Activated naive CD8-positive, alpha-beta T cell treated with anti-CD3 and anti-CD28 coated beads for 36 hours (primary cell): Measurements from ENCODE around the gene CPSF7. TPM values are rescaled to one million over a fixed set of nuclear protein-coding genes. Genes with fewer than 3 reads are reported as not detected.

Experiments
- DNase-seq: peaks from one replicate; pipeline ENCODE4 v3.0.0; 2021
- H3K27ac Mint-ChIP-seq: one replicate; pipeline ENCODE4 v1.8.0; 2022; ENCODE audit warnings: mild to moderate bottlenecking, moderate library complexity, mixed read lengths
- H3K27me3 Mint-ChIP-seq: one replicate; pipeline ENCODE4 v1.8.0; 2022; ENCODE audit warnings: mild to moderate bottlenecking, mixed read lengths
- H3K36me3 Mint-ChIP-seq: one replicate; pipeline ENCODE4 v1.8.0; 2021; ENCODE audit warnings: mild to moderate bottlenecking, mixed read lengths
- H3K4me1 Mint-ChIP-seq: one replicate; pipeline ENCODE4 v1.8.0; 2021; ENCODE audit warnings: mixed read lengths
- H3K4me3 Mint-ChIP-seq: one replicate; pipeline ENCODE4 v1.8.0; 2022; ENCODE audit warnings: mild to moderate bottlenecking, moderate library complexity, mixed read lengths
- H3K9me3 Mint-ChIP-seq: one replicate; pipeline ENCODE4 v1.8.0; 2022; ENCODE audit warnings: mixed read lengths
- total RNA-seq, 2 experiments: library from RNA; stranded (reverse); gene quantifications; one replicate each; pipeline ENCODE4 v1.2.3, GENCODE V29; 2021

CPSF7 gene
- total RNA-seq, 2 experiments from 2014 or later: 123 to 139 TPM

DNA sequence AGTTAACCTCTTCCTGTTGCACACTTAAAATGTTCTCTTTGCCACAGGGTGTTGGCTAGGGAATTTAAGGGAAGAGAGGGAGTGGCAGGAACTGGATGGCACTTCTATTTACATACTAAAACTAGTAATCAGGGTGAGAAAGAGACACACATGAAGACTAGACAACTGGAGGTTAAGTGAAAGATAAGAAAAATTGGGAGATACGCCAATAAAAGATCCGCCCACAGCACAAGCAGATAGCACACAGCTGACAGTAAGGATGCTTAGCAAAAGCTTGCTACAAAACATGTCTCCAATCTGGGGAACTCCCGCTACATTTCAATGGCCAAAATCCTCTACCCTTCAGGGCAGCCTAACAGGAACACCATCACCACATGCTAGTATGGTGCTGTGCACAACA, 12.8 kb downstream of the CPSF7 start:
- DNase-seq: no peak
- peaks cover 37% of the 10 kb centered on the region for H3K4me1 Mint-ChIP-seq
- no peaks in the 10 kb centered on the region for H3K27me3 Mint-ChIP-seq
- H3K36me3 Mint-ChIP-seq: peaks cover 44% of the 10 kb centered on the region
- H3K9me3 Mint-ChIP-seq: no peaks in the 10 kb centered on the region
- peak overlapping the region; percentile 13 for H3K27ac Mint-ChIP-seq
- H3K4me3 Mint-ChIP-seq: no peak overlapping the region

- H3K36me3 Mint-ChIP-seq: peaks cover 47% of the 10 kb centered on the region
- peak overlapping the region; percentile 27 for H3K27ac Mint-ChIP-seq
- H3K9me3 Mint-ChIP-seq: no peaks in the 10 kb centered on the region
- no peak overlapping the region for H3K4me3 Mint-ChIP-seq
- H3K27me3 Mint-ChIP-seq: no peaks in the 10 kb centered on the region
- peaks cover 29% of the 10 kb centered on the region for H3K4me1 Mint-ChIP-seq
- no peak for DNase-seq
Measured at GRCh38 chr11:61415381-61415780, 14.4 kb downstream of the CPSF7 start.

GRCh38 chr11:61414547-61414946, 15.2 kb downstream of the CPSF7 start:
- H3K9me3 Mint-ChIP-seq: no peaks in the 10 kb centered on the region
- H3K4me3 Mint-ChIP-seq: no peak overlapping the region
- DNase-seq: no peak
- H3K4me1 Mint-ChIP-seq: peaks cover 25% of the 10 kb centered on the region
- no peaks in the 10 kb centered on the region for H3K27me3 Mint-ChIP-seq
- H3K36me3 Mint-ChIP-seq: peaks cover 45% of the 10 kb centered on the region
- H3K27ac Mint-ChIP-seq: peak overlapping the region; percentile 60

GRCh38 chr11:61413496-61413895, 16.3 kb downstream of the CPSF7 start:
- Mint-ChIP-seq H3K27ac (peak overlapping the region; percentile 9), H3K9me3 (no peaks in the 10 kb centered on the region), H3K36me3 (peaks cover 44% of the 10 kb centered on the region), H3K27me3 (no peaks in the 10 kb centered on the region), H3K4me1 (peaks cover 18% of the 10 kb centered on the region), H3K4me3 (no peak overlapping the region)
- no peak for DNase-seq

- peaks cover 44% of the 10 kb centered on the region for H3K36me3 Mint-ChIP-seq
- H3K4me1 Mint-ChIP-seq: peaks cover 12% of the 10 kb centered on the region
- H3K27me3 Mint-ChIP-seq: no peaks in the 10 kb centered on the region
- no peak for DNase-seq
- no peak overlapping the region for H3K4me3 Mint-ChIP-seq
- H3K27ac Mint-ChIP-seq: no peak overlapping the region
- H3K9me3 Mint-ChIP-seq: no peaks in the 10 kb centered on the region
Measured at GRCh38 chr11:61411589-61411988, 18.2 kb downstream of the CPSF7 start.

DNA sequence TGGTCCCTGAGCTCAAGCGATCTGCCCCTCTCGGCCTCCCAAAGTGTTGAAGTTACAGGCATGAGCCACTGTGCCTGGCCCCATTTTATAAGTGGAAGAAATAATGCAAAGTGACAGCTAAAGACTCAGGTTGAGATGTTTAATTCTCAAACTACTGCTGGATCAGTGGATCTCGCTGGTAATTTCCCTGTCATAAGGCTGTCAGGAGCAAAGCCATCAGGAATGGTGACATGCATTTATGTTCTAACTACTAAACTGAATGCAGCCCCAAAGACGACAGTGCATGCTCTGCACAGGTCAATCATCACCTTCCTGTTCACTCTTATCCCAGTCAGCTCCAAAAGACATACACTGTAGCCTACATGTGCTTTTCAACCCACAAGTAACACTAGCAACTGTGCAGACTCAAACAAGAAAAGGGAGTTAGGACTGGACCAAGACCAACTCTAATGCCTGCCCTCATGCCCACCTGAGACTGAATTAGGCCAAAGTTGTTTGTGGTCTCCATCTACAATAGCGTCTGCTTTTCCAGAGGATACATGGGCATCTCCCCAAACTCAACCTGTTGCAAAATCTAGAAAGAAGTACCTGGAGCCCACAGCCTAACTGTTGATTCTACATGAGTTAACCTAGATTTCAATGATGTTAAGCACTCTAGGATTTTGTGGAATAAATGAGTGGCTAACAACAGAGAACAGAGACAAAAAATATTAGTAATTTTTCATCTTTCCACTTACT, 22.6 kb downstream of the CPSF7 start:
- no peak for DNase-seq
- Mint-ChIP-seq H3K36me3 (peaks cover 37% of the 10 kb centered on the region), H3K4me1 (peaks cover 1% of the 10 kb centered on the region), H3K27me3 (no peaks in the 10 kb centered on the region), H3K4me3 (no peak overlapping the region), H3K9me3 (no peaks in the 10 kb centered on the region), H3K27ac (peak overlapping the region; percentile 35)

DNA sequence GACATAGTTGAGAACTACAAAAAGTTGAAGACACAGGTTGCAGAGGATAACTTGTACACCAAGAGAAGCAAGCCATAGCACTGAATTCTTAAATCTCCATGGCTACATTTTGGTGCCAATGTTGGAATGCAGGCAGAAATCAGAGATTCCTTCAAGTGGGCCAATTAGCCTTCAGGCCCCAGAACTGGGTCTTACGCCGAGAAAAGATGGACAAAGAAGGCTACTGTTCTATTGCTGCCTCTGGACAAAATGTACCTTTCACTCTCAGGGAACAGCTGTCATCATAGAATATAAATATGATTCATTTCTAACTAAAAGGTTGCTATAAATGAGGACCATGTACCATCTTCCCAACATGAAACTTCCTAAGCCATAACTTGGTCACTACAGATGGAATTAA, 23.7 kb downstream of the CPSF7 start:
- H3K9me3 Mint-ChIP-seq: no peaks in the 10 kb centered on the region
- H3K27ac Mint-ChIP-seq: no peak overlapping the region
- H3K4me3 Mint-ChIP-seq: no peak overlapping the region
- no peak for DNase-seq
- peaks cover 32% of the 10 kb centered on the region for H3K36me3 Mint-ChIP-seq
- peaks cover 1% of the 10 kb centered on the region for H3K4me1 Mint-ChIP-seq
- no peaks in the 10 kb centered on the region for H3K27me3 Mint-ChIP-seq

GRCh38 chr11:61404641-61405040, 25.1 kb downstream of the CPSF7 start:
- Mint-ChIP-seq H3K9me3 (no peaks in the 10 kb centered on the region), H3K36me3 (peaks cover 24% of the 10 kb centered on the region), H3K4me3 (no peak overlapping the region), H3K27ac (peak overlapping the region; percentile 62), H3K4me1 (peaks cover 1% of the 10 kb centered on the region), H3K27me3 (no peaks in the 10 kb centered on the region)
- DNase-seq: no peak

GRCh38 chr11:61404103-61404502, 25.7 kb downstream of the CPSF7 start:
- peaks cover 24% of the 10 kb centered on the region for H3K36me3 Mint-ChIP-seq
- no peak for DNase-seq
- peak overlapping the region; percentile 45 for H3K27ac Mint-ChIP-seq
- H3K27me3 Mint-ChIP-seq: no peaks in the 10 kb centered on the region
- no peak overlapping the region for H3K4me3 Mint-ChIP-seq
- no peaks in the 10 kb centered on the region for H3K9me3 Mint-ChIP-seq
- H3K4me1 Mint-ChIP-seq: peaks cover 1% of the 10 kb centered on the region

DNA sequence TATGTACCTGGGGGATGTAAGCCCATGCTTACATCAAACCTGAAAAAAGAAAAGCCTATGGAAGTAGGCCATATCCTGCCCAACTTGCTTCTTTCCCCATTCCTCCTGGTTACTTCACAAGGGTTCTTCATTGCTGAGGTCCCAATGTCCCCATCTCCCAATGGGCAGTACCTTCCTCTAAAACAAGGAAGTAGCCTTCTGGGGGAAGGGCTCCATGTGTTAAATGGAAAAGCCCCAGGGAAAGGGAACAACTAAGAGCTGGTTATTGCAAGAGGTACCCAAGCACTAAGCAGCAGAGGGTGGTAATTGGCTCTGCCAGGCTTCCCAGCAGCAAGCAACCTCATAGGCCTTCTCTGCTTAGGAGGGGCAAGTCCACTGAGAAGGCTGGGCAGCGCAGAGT, 26.1 kb downstream of the CPSF7 start:
- Mint-ChIP-seq H3K27ac (peak overlapping the region; percentile 45), H3K4me3 (no peak overlapping the region), H3K9me3 (no peaks in the 10 kb centered on the region), H3K36me3 (peaks cover 24% of the 10 kb centered on the region), H3K27me3 (no peaks in the 10 kb centered on the region), H3K4me1 (peaks cover 1% of the 10 kb centered on the region)
- DNase-seq: no peak

GRCh38 chr11:61401573-61401972, 28.2 kb downstream of the CPSF7 start:
- DNase-seq: no peak
- H3K4me3 Mint-ChIP-seq: no peak overlapping the region
- H3K27me3 Mint-ChIP-seq: no peaks in the 10 kb centered on the region
- no peaks in the 10 kb centered on the region for H3K4me1 Mint-ChIP-seq
- no peaks in the 10 kb centered on the region for H3K9me3 Mint-ChIP-seq
- H3K27ac Mint-ChIP-seq: peak overlapping the region; percentile 28
- H3K36me3 Mint-ChIP-seq: peaks cover 17% of the 10 kb centered on the region

- DNase-seq: no peak
- H3K27ac Mint-ChIP-seq: peak overlapping the region; percentile 1
Measured at GRCh38 chr11:61401173-61401572, 28.6 kb downstream of the CPSF7 start.

DNA sequence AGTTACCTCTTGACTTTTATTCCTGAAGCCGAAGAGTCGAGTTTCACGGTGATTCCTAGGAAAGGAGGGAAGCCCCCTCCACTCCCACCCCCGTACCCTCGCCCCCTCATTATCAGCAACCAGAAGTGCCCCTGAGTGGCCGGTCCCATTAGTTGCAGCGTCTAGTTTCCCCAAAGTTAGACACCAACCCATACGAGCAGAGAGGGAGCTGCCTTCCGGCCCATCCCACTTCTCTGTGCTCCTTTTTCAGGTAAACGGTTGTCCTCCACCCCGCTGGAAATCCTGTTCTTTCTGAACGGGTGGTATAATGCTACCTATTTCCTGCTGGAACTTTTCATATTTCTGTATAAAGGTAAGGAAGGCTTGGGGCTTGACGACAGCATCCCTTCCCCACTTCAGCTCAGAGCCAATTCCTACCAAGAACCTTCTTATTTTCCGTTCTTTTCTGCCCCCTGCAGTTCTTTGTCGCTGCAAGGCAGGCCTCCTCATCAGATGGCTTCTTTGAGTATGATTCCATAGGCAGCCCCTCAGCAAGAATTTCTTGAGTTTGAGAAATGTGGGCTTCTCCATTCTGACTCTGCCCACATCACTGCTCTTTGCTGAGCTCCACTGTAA, 36.7 kb downstream of the CPSF7 start:
- peak overlapping the region; percentile 93 for H3K27ac Mint-ChIP-seq
- no peaks in the 10 kb centered on the region for H3K27me3 Mint-ChIP-seq
- H3K36me3 Mint-ChIP-seq: peaks cover 13% of the 10 kb centered on the region
- no peaks in the 10 kb centered on the region for H3K9me3 Mint-ChIP-seq
- peak overlapping the region; percentile 86 for H3K4me3 Mint-ChIP-seq
- H3K4me1 Mint-ChIP-seq: peaks cover 21% of the 10 kb centered on the region
- DNase-seq: no peak

More at GRCh38 chr11:61401173-61401572, 28.6 kb downstream of the CPSF7 start:
- Mint-ChIP-seq H3K36me3 (peaks cover 17% of the 10 kb centered on the region), H3K9me3 (no peaks in the 10 kb centered on the region), H3K4me1 (no peaks in the 10 kb centered on the region), H3K4me3 (no peak overlapping the region), H3K27me3 (no peaks in the 10 kb centered on the region)

- H3K27ac Mint-ChIP-seq: no peak overlapping the region
- peaks cover 11% of the 10 kb centered on the region for H3K36me3 Mint-ChIP-seq
- no peaks in the 10 kb centered on the region for H3K9me3 Mint-ChIP-seq
- peaks cover 21% of the 10 kb centered on the region for H3K4me1 Mint-ChIP-seq
- DNase-seq: no peak
- H3K4me3 Mint-ChIP-seq: no peak overlapping the region
- no peaks in the 10 kb centered on the region for H3K27me3 Mint-ChIP-seq
Measured at GRCh38 chr11:61390161-61390560, 39.6 kb downstream of the CPSF7 start.

DNA sequence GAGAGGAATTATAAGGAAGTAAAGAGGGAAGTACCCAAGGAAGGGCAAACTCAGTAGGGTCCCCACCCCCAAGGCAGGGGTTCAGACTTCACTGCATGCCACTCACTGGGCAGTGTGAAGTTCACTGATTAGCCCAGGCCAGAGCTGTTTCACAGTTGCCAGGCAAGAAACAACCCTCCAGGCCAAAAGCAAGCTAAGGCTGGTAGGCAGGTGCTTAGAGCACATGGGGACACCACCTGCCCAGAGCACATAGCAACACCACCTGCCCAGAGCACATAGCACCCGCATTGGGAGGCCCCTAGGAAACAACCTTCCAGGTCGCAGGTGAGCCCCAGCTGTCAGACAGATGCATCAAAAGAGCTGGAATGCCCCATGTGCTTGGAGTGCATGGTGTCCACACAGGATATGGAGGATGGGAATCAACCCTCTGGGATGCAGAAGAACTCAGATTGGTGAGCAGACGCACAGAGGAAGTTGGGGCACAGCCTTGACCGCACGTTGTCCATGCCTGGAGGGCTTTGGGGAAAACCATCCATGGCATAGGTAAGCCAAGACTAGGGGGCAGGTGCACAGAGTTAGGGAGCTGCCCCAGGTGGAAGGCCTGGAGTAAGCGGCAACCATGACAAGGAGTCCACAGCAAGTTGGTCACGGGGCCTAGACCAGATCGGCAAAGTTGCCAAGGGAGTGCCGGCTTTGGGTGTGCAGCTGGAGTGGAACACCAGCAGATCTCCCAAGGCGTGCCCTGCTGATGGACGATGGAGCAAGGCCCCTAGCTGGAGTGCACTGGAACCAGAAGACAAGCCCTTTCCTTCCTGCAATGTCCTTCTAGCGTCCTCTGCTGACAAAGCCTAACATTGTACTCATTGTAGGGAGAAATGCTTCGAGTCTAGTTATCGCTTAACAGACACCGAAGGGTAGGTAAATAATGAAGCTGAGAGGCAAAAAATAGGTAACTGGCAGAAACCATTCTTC, 45.2 kb downstream of the CPSF7 start:
- H3K4me3 Mint-ChIP-seq: no peak overlapping the region
- H3K27ac Mint-ChIP-seq: no peak overlapping the region
- DNase-seq: no peak
- H3K36me3 Mint-ChIP-seq: no peaks in the 10 kb centered on the region
- no peaks in the 10 kb centered on the region for H3K9me3 Mint-ChIP-seq
- no peaks in the 10 kb centered on the region for H3K27me3 Mint-ChIP-seq
- peaks cover 1% of the 10 kb centered on the region for H3K4me1 Mint-ChIP-seq
